ENCODE data around the gene MRPL34. TPM values are rescaled to one million over a fixed set of nuclear protein-coding genes. Genes with fewer than 3 reads are reported as not detected.

Gene MRPL34
- total and polyA plus RNA-seq, 9 of the 15 experiments (the other 6 are each of a cell fraction or from before 2014, with no cell fraction given): 11.5 to 256 (median 72.5) TPM

- H3K9me3 ChIP-seq (replicated peaks; ENCODE audit: control insufficient read depth, insufficient read depth, low read depth, low read length): no peaks in the 10 kb centered on the region
- WGBS (ENCODE audit: insufficient coverage, low coverage, missing lambda C conversion rate): 14% methylated on average over 5 of the region's 14 CpGs
- H3K27ac ChIP-seq (ENCODE audit: extremely low read depth, low read depth, low read length): no peak overlapping the region
- in situ Hi-C loops (cut with MboI) (no loop called here), intact Hi-C loops (cut with micrococcal nuclease) (no loop called here)
- H3K4me3 ChIP-seq: no peak overlapping the region
- no peak overlapping the region for H3K4me2 ChIP-seq (ENCODE audit: insufficient read depth, low read length)
- CTCF ChIA-PET (ENCODE audit: low intra/inter-chr PET ratio): no interaction called here
- no peaks in the 10 kb centered on the region for H3K36me3 ChIP-seq (ENCODE audit: control insufficient read depth, insufficient read depth, low read length)
- 0 out of 2 replicates have a peak, but pooled peaks cover 3% of the 10 kb centered on the region for H4K20me1 ChIP-seq (replicated peaks; ENCODE audit: control insufficient read depth, insufficient read depth, low read length)
- ATAC-seq (peak; percentile 45; the same call in 2 of the 3 replicates), FAIRE-seq (no peak), DNase-seq (ENCODE audit: extremely low read depth in 1 of 4, low spot score in 3 of 4) (no peak)
- no TSS peak for BruUV-seq (replicated peaks)
- POLR2A ChIA-PET: interaction anchor here (0.7 to 1.3 kb wide), 2 partner anchors 26 to 663 kb away, joined by 3 to 6 read pairs; no protein-coding TSS in a partner anchor
- no peak overlapping the region for H3K9ac ChIP-seq (ENCODE audit: insufficient read depth in 1 of 2, low read depth in 2 of 2, low read length in 2 of 2)
- H3K79me2 ChIP-seq (ENCODE audit: control insufficient read depth, insufficient read depth, low read length): no peaks in the 10 kb centered on the region
- H3K4me1 ChIP-seq (replicated peaks in 1 of 2; ENCODE audit: control insufficient read depth in 2 of 2, insufficient read depth in 2 of 2, low read length in 2 of 2): peaks cover 0 to 11% of the 10 kb centered on the region in 2 experiments; a peak in 1 of 5 replicates
- no peak overlapping the region for H2AFZ ChIP-seq (ENCODE audit: low read depth, low read length)
- peaks cover 14 to 50% of the 10 kb centered on the region in 2 experiments; a peak in 4 of 5 replicates for H3K27me3 ChIP-seq (ENCODE audit: control insufficient read depth in 2 of 2, insufficient read depth in 2 of 2, low read length in 2 of 2)
- H3K9me1 ChIP-seq (ENCODE audit: control insufficient read depth, insufficient read depth, low read length): no peaks in the 10 kb centered on the region
- TF ChIP-seq IRF9 (tag; IDR thresholded peaks at IDR 0.05) (no peak), ZNF212 (CRISPR knock-in tag; IDR thresholded peaks at IDR 0.05) (no peak), NR1H2 (CRISPR knock-in tag; IDR thresholded peaks at IDR 0.05) (no peak), HDAC2 (IDR thresholded peaks at IDR 0.05) (no peak), ZBTB11 (CRISPR knock-in tag; IDR thresholded peaks at IDR 0.05) (peak in 2 of 3 experiments; percentile 54 to 67; a peak in 1 of 6 replicates), BACH1 (tag; IDR thresholded peaks at IDR 0.05) (no peak), TEAD2 (tag; IDR thresholded peaks at IDR 0.05) (no peak), GABPA (tag; conservative IDR thresholded peaks at IDR 0.05; ENCODE audit: low read depth) (peak; percentile 82)
Observed at GRCh38 chr19:17352608-17353280, 47.1 kb downstream of the MRPL34 start.

Measured in K562 (cell line).